OCI-LY1 (cell line): ENCODE measurements around the gene TOM1.
A peak's percentile ranks its signal among the peaks of the same experiment; 100 is the strongest.

Experiments
- H2AFZ ChIP-seq: fragments of 200-600 bp; sonication (generic), shearing (Covaris generic); 2 replicates; pipeline ENCODE4 v1.6.0; 2014; ENCODE audit warnings: antibody characterized with exemption, mild to moderate bottlenecking, low read length
- H3F3A ChIP-seq: fragments of 200-600 bp; sonication (generic), shearing (Covaris generic); 2 replicates; pipeline ENCODE4 v1.6.0; 2014; ENCODE audit warnings: mild to moderate bottlenecking, antibody characterized with exemption, low read length, moderate library complexity; ENCODE audit not compliant: insufficient read depth
- H3K27ac ChIP-seq: fragments of 200-600 bp; sonication (generic); 2 replicates; pipeline ENCODE4 v1.5.1; 2014; ENCODE audit warnings: low read length, mixed run types, mild to moderate bottlenecking, low read depth; ENCODE audit not compliant: poor library complexity, severe bottlenecking
- H3K27me3 ChIP-seq: fragments of 200-600 bp; sonication (generic); 2 replicates; pipeline ENCODE4 v1.6.0; 2014; ENCODE audit warnings: antibody characterized with exemption, mild to moderate bottlenecking, low read length, moderate library complexity; ENCODE audit not compliant: insufficient read depth
- H3K36me3 ChIP-seq: fragments of 200-600 bp; sonication (generic); 2 replicates; pipeline ENCODE4 v1.6.1; 2014; ENCODE audit warnings: mild to moderate bottlenecking, antibody characterized with exemption, low read length, moderate library complexity, mixed read lengths; ENCODE audit not compliant: insufficient read depth
- H3K4me1 ChIP-seq: fragments of 200-600 bp; sonication (generic); 2 replicates; pipeline ENCODE4 v1.5.1; 2014; ENCODE audit warnings: mild to moderate bottlenecking, low read length, moderate library complexity; ENCODE audit not compliant: insufficient read depth, severe bottlenecking
- H3K4me2 ChIP-seq: fragments of 200-600 bp; sonication (generic), shearing (Covaris generic); 2 replicates; pipeline ENCODE4 v1.6.1; 2014; ENCODE audit warnings: low read length
- H3K4me3 ChIP-seq: fragments of 200-600 bp; sonication (generic); 2 replicates; pipeline ENCODE4 v1.5.1; 2014; ENCODE audit warnings: low read length, low read depth, mild to moderate bottlenecking, mixed read lengths; ENCODE audit not compliant: poor library complexity, severe bottlenecking
- H3K79me2 ChIP-seq: fragments of 200-600 bp; shearing (Covaris generic); 2 replicates; pipeline ENCODE4 v1.6.1; 2016; ENCODE audit warnings: mixed run types, low read length, mixed read lengths; ENCODE audit not compliant: insufficient read depth
- H3K9ac ChIP-seq: fragments of 200-600 bp; sonication (generic), shearing (Covaris generic); 2 replicates; pipeline ENCODE4 v1.6.1; 2014; ENCODE audit warnings: mild to moderate bottlenecking, low read length, mixed read lengths
- H3K9me2 ChIP-seq: fragments of 200-600 bp; sonication (generic), shearing (Covaris generic); 2 replicates; pipeline ENCODE4 v1.6.1; 2014; ENCODE audit warnings: low read depth, mild to moderate bottlenecking, low read length, mixed read lengths
- H3K9me3 ChIP-seq: fragments of 200-600 bp; shearing (Covaris generic); 2 replicates; pipeline ENCODE4 v1.6.1; 2014; ENCODE audit warnings: low read length, mixed read lengths
- H4K20me1 ChIP-seq: fragments of 200-600 bp; sonication (generic), shearing (Covaris generic); 2 replicates; pipeline ENCODE4 v1.6.0; 2016; ENCODE audit warnings: mild to moderate bottlenecking, low read length; ENCODE audit not compliant: insufficient read depth
- CTCF ChIP-seq: fragments of 200-600 bp; sonication (generic), shearing (Covaris generic); IDR thresholded peaks from 2 replicates; pipeline ENCODE4 v1.5.1; 2017; ENCODE audit warnings: mild to moderate bottlenecking, antibody characterized with exemption, low read length, moderate library complexity, mixed read lengths
- EZH2 ChIP-seq: fragments of 200-600 bp; sonication (generic), shearing (Covaris generic); IDR thresholded peaks from 2 replicates; pipeline ENCODE4 v1.8.0; 2017; ENCODE audit warnings: borderline replicate concordance, mixed run types, mild to moderate bottlenecking, antibody characterized with exemption, low read length, moderate library complexity, mixed read lengths

The TOM1 gene

GRCh38 chr22:35335468-35335867 is 35.8 kb downstream of the TOM1 start:
- no peak overlapping the region for H3K9ac ChIP-seq
- TF ChIP-seq CTCF (no peak), EZH2 (no peak)
- no peaks in the 10 kb centered on the region for H3F3A ChIP-seq
- H3K4me2 ChIP-seq: no peak overlapping the region
- peaks cover 11% of the 10 kb centered on the region for H3K4me1 ChIP-seq
- no peak overlapping the region for H3K27ac ChIP-seq
- no peak overlapping the region for H3K4me3 ChIP-seq
- no peak overlapping the region for H2AFZ ChIP-seq
- no peaks in the 10 kb centered on the region for H3K27me3 ChIP-seq
- H4K20me1 ChIP-seq: no peaks in the 10 kb centered on the region
- H3K9me3 ChIP-seq: no peaks in the 10 kb centered on the region
- H3K79me2 ChIP-seq: no peaks in the 10 kb centered on the region
- peaks cover 26% of the 10 kb centered on the region; the same call in 1 of the 2 replicates for H3K36me3 ChIP-seq
- H3K9me2 ChIP-seq: no peaks in the 10 kb centered on the region

GRCh38 chr22:35335936-35336781 is 36.5 kb downstream of the TOM1 start:
- Histone ChIP-seq H3K27ac (no peak overlapping the region), H3K27me3 (no peaks in the 10 kb centered on the region), H3K36me3 (peaks cover 26% of the 10 kb centered on the region; the same call in 1 of the 2 replicates), H3K79me2 (no peaks in the 10 kb centered on the region), H3K9ac (no peak overlapping the region), H4K20me1 (no peaks in the 10 kb centered on the region), H3F3A (no peaks in the 10 kb centered on the region), H2AFZ (no peak overlapping the region), H3K4me1 (peaks cover 12% of the 10 kb centered on the region), H3K9me2 (no peaks in the 10 kb centered on the region), H3K4me2 (no peak overlapping the region), H3K9me3 (no peaks in the 10 kb centered on the region), H3K4me3 (no peak overlapping the region)
- TF ChIP-seq CTCF: no peak
- no peak for TF ChIP-seq EZH2

GRCh38 chr22:35337932-35338331 is 38.2 kb downstream of the TOM1 start:
- Histone ChIP-seq H2AFZ (no peak overlapping the region), H3K4me1 (peaks cover 18% of the 10 kb centered on the region)
- TF ChIP-seq CTCF (peak; percentile 59), EZH2 (no peak)

More at GRCh38 chr22:35337932-35338331, 38.2 kb downstream of the TOM1 start:
- H3K27ac ChIP-seq: no peak overlapping the region
- H3K4me3 ChIP-seq: no peak overlapping the region
- H3K36me3 ChIP-seq: peaks cover 30% of the 10 kb centered on the region
- H3K9me2 ChIP-seq: no peaks in the 10 kb centered on the region
- no peaks in the 10 kb centered on the region for H3K79me2 ChIP-seq
- no peak overlapping the region for H3K4me2 ChIP-seq
- no peaks in the 10 kb centered on the region for H4K20me1 ChIP-seq
- no peaks in the 10 kb centered on the region for H3K27me3 ChIP-seq
- H3K9ac ChIP-seq: no peak overlapping the region
- H3K9me3 ChIP-seq: no peaks in the 10 kb centered on the region
- no peaks in the 10 kb centered on the region for H3F3A ChIP-seq
